Activated T-helper 1 cell treated with anti-CD3 and anti-CD28 coated beads, Interleukin-2, amount 50 U/mL, for 16 hours (primary cell): Measurements from ENCODE around the gene INF2.
"Not testable (repeated sequence)": the region's sequence is repeated elsewhere in the genome, so short reads cannot be mapped to it uniquely, and the experiment has no call there.

Experiments used
- DNase-seq, 2 donors: peaks; one replicate each; pipeline ENCODE4 v3.0.0-alpha.2; 2020; ENCODE audit warnings: low read depth in 1 of 2, low spot score in 1 of 2

The INF2 gene

GRCh38 chr14:104689109-104689880 lies at the start of gene INF2:
TSS of gene INF2 (plus strand) at chr14:104689618. CDS start at chr14:104701366, 11,748 bp downstream.
- peak in 1 of 2 donors; percentile 40 for DNase-seq

DNA sequence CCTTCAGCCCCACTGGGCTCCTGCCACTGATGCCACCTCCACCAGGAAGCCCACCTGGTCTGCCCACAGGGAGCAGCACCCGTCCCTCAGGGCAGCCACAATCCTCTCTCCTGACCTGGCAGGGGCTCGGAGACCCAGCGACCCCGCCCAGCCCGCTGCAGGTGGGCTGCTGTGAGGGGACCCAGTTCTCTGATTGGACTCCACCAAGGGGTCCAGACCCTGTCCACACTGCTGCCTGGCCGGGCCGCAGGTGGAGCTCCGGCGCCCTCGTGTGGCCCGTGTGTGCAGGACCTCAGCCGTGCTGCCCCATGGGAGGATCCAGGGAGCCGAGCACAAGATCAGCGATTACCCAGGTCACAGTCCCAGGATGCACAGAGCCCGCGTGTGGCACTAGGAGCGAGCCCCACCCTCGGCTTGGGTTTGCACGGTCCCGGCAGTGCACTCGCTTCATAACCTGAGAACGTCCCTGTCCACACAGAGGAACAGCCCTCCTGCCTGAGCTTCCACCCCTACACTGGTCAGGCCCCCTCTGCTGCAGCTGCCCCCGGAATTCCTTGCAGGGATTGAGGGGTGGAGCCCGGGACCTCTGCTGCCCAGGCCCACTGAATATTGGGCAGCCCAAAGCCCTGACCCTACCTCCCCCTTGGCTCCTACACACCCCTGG lies 49.4 kb upstream of the INF2 start:
- DNase-seq: no peak

DNA sequence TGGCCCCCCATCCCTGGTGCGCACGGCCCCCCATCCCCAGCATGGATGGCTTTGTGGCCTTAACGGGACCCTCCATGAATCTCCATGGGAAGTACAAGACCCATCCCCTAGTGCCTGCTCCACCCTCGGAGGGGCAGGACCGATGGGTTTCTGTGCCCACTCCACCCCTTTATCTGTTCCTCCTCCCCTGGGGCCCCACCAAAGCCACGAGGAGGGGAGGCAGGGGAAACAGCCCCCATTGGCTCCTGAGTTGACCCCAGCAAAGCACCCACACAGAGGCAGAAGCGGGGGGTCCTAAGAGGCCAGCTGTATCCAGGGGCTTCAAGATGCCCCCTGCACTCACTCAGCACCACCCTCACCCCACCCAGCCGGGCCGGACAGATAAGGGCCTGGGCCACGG lies 48.7 kb upstream of the INF2 start:
- DNase-seq: no peak

GRCh38 chr14:104641753-104642539 lies 47.5 kb upstream of the INF2 start:
- DNase-seq: no peak

GRCh38 chr14:104642540-104642868 lies 46.9 kb upstream of the INF2 start:
- no peak for DNase-seq

- DNase-seq: no peak
These were observed 46.1 kb upstream of the INF2 start for GRCh38 chr14:104643306-104643705.

DNA sequence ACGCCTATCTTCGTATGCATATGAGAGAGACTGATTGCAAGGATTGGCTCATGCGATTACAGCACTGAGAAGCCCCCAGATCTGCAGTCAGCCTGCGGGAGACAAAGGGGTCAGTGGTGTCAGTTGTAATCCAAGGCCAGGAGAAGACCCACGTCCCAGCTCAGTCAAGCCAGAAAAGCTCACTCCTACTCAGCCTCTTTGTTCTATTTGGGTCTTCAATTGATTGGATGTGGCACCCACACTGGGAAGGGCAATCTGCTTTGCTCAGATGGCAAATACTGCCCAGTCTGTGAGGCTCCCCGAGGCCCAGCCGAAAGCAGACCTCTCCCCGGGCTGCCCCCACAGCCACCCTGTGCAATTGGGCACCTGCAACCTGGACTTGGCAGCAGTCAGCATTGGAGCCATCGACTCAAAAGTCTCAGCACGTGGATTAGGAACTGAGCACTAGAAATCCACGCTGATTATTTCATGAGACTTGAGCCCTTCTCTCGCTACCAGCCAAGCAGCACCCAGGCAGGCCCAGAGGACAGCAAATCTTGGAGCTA lies 45.3 kb upstream of the INF2 start:
- no peak for DNase-seq

GRCh38 chr14:104644656-104645378 lies 44.6 kb upstream of the INF2 start:
- DNase-seq: no peak

- DNase-seq: no peak
These were observed 41.9 kb upstream of the INF2 start for GRCh38 chr14:104647467-104648043.

DNA sequence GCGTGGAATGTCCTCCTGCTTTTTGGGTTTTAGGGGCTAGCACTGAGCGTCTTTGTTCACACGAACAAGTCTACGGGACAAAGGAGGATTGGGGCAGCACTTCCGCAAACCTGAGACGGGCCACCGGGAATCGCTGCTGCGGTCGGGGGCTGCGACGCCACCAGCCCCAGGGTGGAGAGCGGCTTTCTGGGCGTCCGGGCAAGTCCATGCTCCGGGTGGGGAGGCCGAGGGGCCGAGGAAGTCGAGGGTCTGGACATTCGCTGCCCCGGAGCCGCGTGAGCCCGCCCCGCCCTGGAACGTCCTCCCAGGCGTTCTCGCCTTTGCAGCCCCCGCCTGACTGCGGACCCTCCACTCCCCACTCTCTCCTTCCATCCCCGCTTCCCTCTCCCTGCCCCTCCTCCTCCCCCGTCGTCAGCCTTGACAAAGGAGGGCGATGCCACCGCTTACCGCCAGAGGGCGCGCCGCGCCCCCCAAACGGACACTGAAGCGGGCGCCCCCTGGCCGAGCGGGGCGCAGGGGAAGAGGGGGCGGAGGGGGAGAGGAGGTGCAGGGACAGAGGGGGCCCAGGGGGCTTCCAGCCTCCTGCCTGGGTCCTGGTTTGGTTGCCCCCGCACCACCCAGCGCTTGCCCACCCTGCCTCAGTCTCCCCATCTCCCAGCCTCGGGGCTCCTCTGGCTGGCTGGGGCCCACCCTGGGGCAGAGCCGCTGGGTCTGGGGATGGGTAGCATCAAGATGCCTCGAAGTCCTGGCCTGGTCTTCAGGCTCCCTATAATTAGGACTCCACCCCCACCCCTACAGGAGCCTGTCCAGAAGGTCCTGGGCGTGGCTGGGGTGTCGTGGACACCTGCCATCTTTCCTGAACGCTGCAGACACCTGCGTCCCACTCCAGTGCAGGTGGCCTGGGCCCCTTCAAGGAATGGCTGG lies 39.1 kb upstream of the INF2 start:
- DNase-seq: peak; percentile 34

DNA sequence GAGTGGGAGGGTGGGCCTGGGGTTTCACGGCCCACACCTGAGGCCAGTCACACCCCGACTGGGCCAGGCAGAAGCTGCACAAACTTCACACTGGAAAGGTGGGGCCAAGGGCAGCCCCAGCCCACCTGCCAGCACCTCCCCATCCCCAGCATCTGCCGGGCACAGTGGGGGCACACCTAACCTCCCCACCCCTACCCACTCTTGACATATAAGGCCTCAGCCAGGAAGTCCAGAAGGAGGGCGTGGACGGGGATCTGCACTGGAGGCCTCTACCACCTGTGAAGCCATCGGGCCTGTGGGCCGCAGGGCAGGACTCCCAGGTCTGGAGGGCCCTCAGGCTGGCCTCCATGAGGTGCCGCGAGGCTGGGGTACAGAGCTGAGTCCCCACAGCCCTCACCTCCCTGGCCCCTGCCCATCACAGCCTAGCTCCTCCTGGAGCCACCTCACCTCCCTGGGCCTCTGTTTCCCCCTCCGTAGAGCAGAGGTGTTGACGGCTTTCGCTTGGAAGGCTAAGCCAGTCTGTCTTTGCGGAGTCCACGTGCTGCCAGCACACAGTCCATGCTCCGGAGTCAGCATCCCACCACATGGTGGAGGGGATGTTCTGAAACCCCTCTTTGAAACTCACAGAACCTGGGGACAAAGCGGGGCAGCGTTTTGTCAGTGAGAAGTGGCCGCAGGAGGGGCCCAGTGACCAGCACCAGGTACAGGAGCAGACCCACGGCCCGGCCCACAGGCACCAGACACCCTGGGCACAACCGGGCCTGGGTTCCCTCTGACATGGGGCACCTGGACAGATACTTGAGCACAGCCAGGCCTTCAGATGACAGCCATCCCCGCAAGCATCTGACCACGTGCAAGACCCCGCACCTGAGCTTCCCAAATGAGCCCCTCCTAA lies 38.2 kb upstream of the INF2 start:
- DNase-seq: no peak

DNA sequence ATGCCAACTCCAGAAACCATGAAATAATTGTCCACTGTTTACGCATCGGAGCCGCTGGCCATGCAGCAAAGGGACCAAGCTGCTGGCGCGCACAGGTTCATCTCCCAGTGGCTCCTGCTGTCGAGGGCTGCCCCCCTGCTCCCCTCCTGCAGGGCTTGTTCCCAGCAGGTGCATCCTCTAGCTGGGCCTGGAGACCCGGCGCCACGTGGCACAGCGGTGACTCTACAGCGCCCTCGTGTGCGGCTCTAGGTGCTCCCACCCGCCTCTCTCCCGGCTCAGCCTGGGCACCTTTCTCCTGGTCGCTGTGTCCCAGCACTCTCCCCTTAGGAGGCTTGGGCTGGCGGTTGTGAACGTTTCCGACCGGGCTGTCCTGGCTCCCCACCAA lies 37.5 kb upstream of the INF2 start:
- no peak for DNase-seq

GRCh38 chr14:104652386-104652785 lies 37.0 kb upstream of the INF2 start:
- DNase-seq: no peak

DNA sequence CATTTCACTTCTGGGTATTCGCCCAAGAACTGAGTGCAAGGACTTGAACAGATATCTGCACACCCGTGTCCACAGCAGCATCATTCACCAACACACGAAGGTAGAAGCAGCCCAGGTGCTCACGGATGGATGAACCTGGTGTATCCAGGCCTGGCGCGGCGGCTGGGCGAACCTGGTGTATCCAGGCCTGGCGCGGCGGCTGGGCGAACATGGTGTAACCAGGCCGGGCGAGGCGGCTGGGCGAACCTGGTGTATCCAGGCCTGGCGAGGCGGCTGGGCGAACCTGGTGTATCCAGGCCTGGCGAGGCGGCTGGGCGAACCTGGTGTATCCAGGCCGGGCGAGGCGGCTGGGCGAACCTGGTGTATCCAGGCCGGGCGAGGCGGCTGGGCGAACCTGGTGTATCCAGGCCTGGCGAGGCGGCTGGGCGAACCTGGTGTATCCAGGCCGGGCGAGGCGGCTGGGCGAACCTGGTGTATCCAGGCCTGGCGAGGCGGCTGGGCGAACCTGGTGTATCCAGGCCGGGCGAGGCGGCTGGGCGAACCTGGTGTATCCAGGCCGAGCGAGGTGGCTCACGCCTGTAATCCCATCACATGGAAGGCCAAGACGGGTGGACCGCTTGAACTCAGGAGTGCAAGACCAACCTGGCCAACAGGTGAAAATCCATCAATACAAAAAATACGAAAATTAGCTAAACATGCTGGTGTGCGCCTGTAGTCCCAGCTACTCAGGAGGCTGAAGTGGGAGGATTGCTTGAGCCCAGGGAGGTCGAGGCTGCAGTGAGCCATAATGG lies 36.1 kb upstream of the INF2 start:
- not testable (repeated sequence) for DNase-seq

DNA sequence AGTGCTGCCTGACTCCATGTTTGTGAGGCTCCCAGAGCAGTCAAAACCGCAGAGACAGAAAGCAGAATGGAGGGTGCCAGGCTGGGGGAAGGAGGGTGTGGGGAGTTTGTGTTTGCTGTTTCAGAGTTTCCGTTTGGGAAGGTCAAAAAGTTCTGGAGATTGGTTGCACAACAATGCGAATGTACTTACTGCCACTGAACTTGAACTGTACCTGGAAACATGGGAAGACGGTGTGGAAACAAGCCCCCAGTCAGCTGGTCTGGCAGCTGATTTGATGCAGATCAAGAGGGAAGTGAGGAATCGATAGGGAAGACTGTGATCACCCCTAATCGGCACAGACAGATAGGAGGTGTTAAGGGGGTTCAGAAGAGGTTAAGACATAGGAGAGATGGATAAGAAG lies 35.3 kb upstream of the INF2 start:
- DNase-seq: no peak

- DNase-seq: no peak
These were observed 34.1 kb upstream of the INF2 start for GRCh38 chr14:104655128-104655848.

- no peak for DNase-seq
These were observed 33.3 kb upstream of the INF2 start for GRCh38 chr14:104656014-104656714.
